GM10248 (cell line): ENCODE data around the gene CXorf58.
"Not testable (repeated sequence)": the region's sequence is repeated elsewhere in the genome, so short reads cannot be mapped to it uniquely, and the experiment has no call there.

Experiments used
- CTCF ChIA-PET: fragments of 300-600 bp; sonication (Branson Sonifier 250); formaldehyde crosslinking; extraction: SDS; loops from one replicate; lab custom pipeline; 2021; ENCODE audit warnings: antibody characterized with exemption; lab: Yijun Ruan, JAX
- POLR2A ChIA-PET: fragments of 350-650 bp; sonication (Branson Sonifier 250); formaldehyde crosslinking; extraction: SDS; loops from one replicate; lab custom pipeline; 2020; ENCODE audit warnings: antibody characterized with exemption; lab: Yijun Ruan, JAX
- DNase-seq: peaks from one replicate; pipeline ENCODE4 v3.0.0; 2012; ENCODE audit errors: extremely low spot score
- TF ChIP-seq, protein P1 (sequence below): IDR thresholded peaks from 2 replicates; pipeline ENCODE4 v1.5.1; 2012; ENCODE audit warnings: mild to moderate bottlenecking, low read depth; ENCODE audit errors: extremely low read depth, missing control alignments, control extremely low read depth

CXorf58 gene

GRCh38 chrX:23888887-23889501, 18.8 kb upstream of the CXorf58 start:
- CTCF ChIA-PET, result interaction anchor here (0.9 to 2.0 kb wide), 2 partner anchors 11 to 13 kb away, joined by 3 to 15 read pairs; no protein-coding TSS in a partner anchor
- no peak for DNase-seq
- TF ChIP-seq, protein P1, sequence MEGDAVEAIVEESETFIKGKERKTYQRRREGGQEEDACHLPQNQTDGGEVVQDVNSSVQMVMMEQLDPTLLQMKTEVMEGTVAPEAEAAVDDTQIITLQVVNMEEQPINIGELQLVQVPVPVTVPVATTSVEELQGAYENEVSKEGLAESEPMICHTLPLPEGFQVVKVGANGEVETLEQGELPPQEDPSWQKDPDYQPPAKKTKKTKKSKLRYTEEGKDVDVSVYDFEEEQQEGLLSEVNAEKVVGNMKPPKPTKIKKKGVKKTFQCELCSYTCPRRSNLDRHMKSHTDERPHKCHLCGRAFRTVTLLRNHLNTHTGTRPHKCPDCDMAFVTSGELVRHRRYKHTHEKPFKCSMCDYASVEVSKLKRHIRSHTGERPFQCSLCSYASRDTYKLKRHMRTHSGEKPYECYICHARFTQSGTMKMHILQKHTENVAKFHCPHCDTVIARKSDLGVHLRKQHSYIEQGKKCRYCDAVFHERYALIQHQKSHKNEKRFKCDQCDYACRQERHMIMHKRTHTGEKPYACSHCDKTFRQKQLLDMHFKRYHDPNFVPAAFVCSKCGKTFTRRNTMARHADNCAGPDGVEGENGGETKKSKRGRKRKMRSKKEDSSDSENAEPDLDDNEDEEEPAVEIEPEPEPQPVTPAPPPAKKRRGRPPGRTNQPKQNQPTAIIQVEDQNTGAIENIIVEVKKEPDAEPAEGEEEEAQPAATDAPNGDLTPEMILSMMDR, result no peak
- POLR2A ChIA-PET, result no interaction called here

GRCh38 chrX:23890933-23891332, 16.9 kb upstream of the CXorf58 start:
- ChIA-PET CTCF (interaction anchor here (1.4 kb wide), 1 partner anchor 10 kb away, joined by 4 read pairs; no protein-coding TSS in a partner anchor), POLR2A (no interaction called here)
- TF ChIP-seq, protein P1, result no peak

GRCh38 chrX:23894993-23895392, 12.8 kb upstream of the CXorf58 start:
- CTCF ChIA-PET, POLR2A ChIA-PET, DNase-seq: not testable (repeated sequence)

More at GRCh38 chrX:23890933-23891332, 16.9 kb upstream of the CXorf58 start:
- DNase-seq, result no peak

DNA sequence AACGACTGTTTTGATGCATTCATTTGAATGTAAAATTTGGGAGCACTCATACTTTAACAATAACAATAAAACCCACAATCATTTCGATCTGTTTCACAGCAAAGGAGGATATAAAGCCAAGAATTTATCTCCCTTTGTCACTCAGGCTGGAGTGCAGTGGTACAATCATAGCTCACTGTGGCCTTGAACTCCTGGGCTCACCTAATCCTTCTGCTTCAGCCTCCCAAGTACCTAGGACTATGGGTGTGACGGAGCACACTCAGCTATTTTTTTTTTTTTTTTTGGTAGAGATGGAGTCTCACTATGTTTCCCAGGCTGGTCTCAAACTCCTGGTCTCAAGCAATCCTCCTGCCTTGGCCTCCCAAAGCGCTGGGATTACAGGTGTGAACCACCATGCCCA, 11.3 kb upstream of the CXorf58 start:
- CTCF ChIA-PET, result interaction anchor here (1.3 to 1.5 kb wide), 2 partner anchors 12 to 202 kb away, joined by 4 read pairs; partner anchors contain the start of genes APOO and CXorf58
- POLR2A ChIA-PET, DNase-seq: not testable (repeated sequence)

GRCh38 chrX:23896981-23897380, 10.8 kb upstream of the CXorf58 start:
- CTCF ChIA-PET, result interaction anchor here (1.3 to 1.5 kb wide), 2 partner anchors 11 to 203 kb away, joined by 4 read pairs; partner anchors contain the start of genes APOO and CXorf58
- POLR2A ChIA-PET, result no interaction called here
- TF ChIP-seq, protein P1, result no peak
- DNase-seq, result no peak

DNA sequence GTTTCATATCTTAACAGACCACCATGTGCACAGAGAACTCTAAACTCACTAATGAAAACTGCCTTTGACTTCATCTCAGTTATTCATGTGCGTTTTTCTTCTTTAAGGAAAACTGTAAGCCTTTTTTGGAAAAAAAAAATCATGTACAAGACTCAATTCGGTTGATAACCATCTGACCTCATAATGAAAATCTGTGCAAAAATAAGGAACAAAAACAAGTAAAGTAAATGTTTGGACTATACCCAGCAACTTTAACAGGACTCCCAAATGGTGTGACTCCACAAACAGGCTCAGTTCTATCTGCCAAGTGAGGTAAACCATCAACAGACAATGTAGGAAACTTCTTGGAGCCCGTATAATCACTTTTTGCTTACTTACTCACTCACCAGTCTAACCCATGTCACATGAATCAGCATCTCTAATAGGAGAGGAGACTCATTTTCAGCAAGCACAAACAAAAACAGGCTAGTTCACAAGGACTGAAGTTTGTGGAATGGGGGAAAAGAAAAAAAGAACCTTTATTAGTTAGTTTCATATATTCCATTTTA, 9.3 kb upstream of the CXorf58 start:
- POLR2A ChIA-PET, result interaction anchor here (1.1 kb wide), 1 partner anchor 116 kb away, joined by 9 read pairs; the partner anchor contains the start of gene SAT1

GRCh38 chrX:23900220-23900797, 7.5 kb upstream of the CXorf58 start:
- TF ChIP-seq, protein P1, result no peak
- DNase-seq, result no peak
- ChIA-PET POLR2A (interaction anchor here (0.6 to 2.4 kb wide), 2 partner anchors 117 to 181 kb away, joined by 3 to 28 read pairs; partner anchors contain the start of gene SAT1), CTCF (interaction anchor here (0.9 to 3.4 kb wide), 10 partner anchors 9 to 208 kb away, joined by 3 to 64 read pairs (median 6); partner anchors contain the start of gene SAT1)

More for the DNA sequence above, 9.3 kb upstream of the CXorf58 start:
- CTCF ChIA-PET, result interaction anchor here (1.2 kb wide), 1 partner anchor 10 kb away, joined by 4 read pairs; the partner anchor contains the start of genes APOO and CXorf58
- DNase-seq, result no peak
- TF ChIP-seq, protein P1, result no peak
